HG02610 (cell line): ENCODE measurements around the gene NDUFAF8.

Experiments used
- ATAC-seq: cut with Tn5 transposase; IDR thresholded peaks from one replicate; pipeline ENCODE4 v1.9.1; 2021; ENCODE audit warnings: mild to moderate bottlenecking, moderate library complexity; ENCODE audit not compliant: unreplicated experiment

Gene NDUFAF8

GRCh38 chr17:81288715-81289114 is 49.6 kb downstream of the NDUFAF8 start:
- ATAC-seq, result no peak

- no peak for ATAC-seq
These were observed 50.5 kb downstream of the NDUFAF8 start for GRCh38 chr17:81289627-81290026.

GRCh38 chr17:81290230-81290629 is 51.1 kb downstream of the NDUFAF8 start:
- no peak for ATAC-seq
